HG03520 (cell line): ENCODE results near the gene DNPH1.

Source experiments
- ATAC-seq: cut with Tn5 transposase; IDR thresholded peaks from one replicate; pipeline ENCODE4 v1.9.1; 2021; ENCODE audit warnings: mild to moderate bottlenecking, moderate library complexity; ENCODE audit not compliant: unreplicated experiment

DNPH1 gene

GRCh38 chr6:43264599-43265145 lies 35.4 kb upstream of the DNPH1 start:
- no peak for ATAC-seq

GRCh38 chr6:43263314-43264178 lies 34.3 kb upstream of the DNPH1 start:
- ATAC-seq: peak; percentile 55

- ATAC-seq: no peak
Measured at GRCh38 chr6:43262780-43263313, 33.6 kb upstream of the DNPH1 start.

- ATAC-seq: no peak
Measured at GRCh38 chr6:43262000-43262779, 32.9 kb upstream of the DNPH1 start.

GRCh38 chr6:43261198-43261597 lies 31.9 kb upstream of the DNPH1 start:
- ATAC-seq: no peak

- no peak for ATAC-seq
Measured at GRCh38 chr6:43260791-43261190, 31.5 kb upstream of the DNPH1 start.

- no peak for ATAC-seq
Measured at GRCh38 chr6:43258807-43259686, 29.8 kb upstream of the DNPH1 start.

- ATAC-seq: no peak
Measured at GRCh38 chr6:43258180-43258579, 28.9 kb upstream of the DNPH1 start.

- no peak for ATAC-seq
Measured at GRCh38 chr6:43257367-43258145, 28.3 kb upstream of the DNPH1 start.

GRCh38 chr6:43256670-43257366 lies 27.5 kb upstream of the DNPH1 start:
- ATAC-seq: no peak

- ATAC-seq: no peak
Measured at GRCh38 chr6:43255408-43256054, 26.2 kb upstream of the DNPH1 start.

- no peak for ATAC-seq
Measured at GRCh38 chr6:43254846-43255245, 25.6 kb upstream of the DNPH1 start.

GRCh38 chr6:43254138-43254817 lies 25.0 kb upstream of the DNPH1 start:
- no peak for ATAC-seq

- no peak for ATAC-seq
Measured at GRCh38 chr6:43253401-43253800, 24.1 kb upstream of the DNPH1 start.

- ATAC-seq: no peak
Measured at GRCh38 chr6:43250992-43251373, 21.7 kb upstream of the DNPH1 start.

GRCh38 chr6:43248791-43249190 lies 19.5 kb upstream of the DNPH1 start:
- ATAC-seq: no peak

GRCh38 chr6:43248101-43248500 lies 18.8 kb upstream of the DNPH1 start:
- ATAC-seq: no peak
